Effector memory CD4-positive, alpha-beta T cell (primary cell): ENCODE data around the gene UBXN10.

Experiments used
- DNase-seq, 3 donors: peaks; one replicate each; pipeline ENCODE4 v3.0.0-alpha.2; 2020
- H3K27ac ChIP-seq: 2 replicates; pipeline ENCODE4 v1.7.0; 2013; ENCODE audit warnings: mild to moderate bottlenecking, low read length, moderate library complexity; ENCODE audit not compliant: insufficient read depth, poor library complexity, severe bottlenecking
- H3K27me3 ChIP-seq: replicated peaks from 2 replicates; pipeline ENCODE4 v1.7.0; 2013; ENCODE audit warnings: mild to moderate bottlenecking, low read length; ENCODE audit not compliant: insufficient read depth, control insufficient read depth, poor library complexity, severe bottlenecking
- H3K36me3 ChIP-seq: 2 replicates; pipeline ENCODE4 v1.7.0; 2013; ENCODE audit warnings: mild to moderate bottlenecking, low read length, moderate library complexity; ENCODE audit not compliant: control insufficient read depth, insufficient read depth
- H3K4me1 ChIP-seq: 2 replicates; pipeline ENCODE4 v1.7.0; 2013; ENCODE audit warnings: low read length, mild to moderate bottlenecking; ENCODE audit not compliant: control insufficient read depth, insufficient read depth, poor library complexity, severe bottlenecking
- H3K4me3 ChIP-seq: 2 replicates; pipeline ENCODE4 v1.7.0; 2013; ENCODE audit warnings: low read length, low read depth, mild to moderate bottlenecking; ENCODE audit not compliant: insufficient read depth, poor library complexity, severe bottlenecking
- H3K9me3 ChIP-seq: 2 replicates; pipeline ENCODE4 v1.7.0; 2013; ENCODE audit warnings: mild to moderate bottlenecking, low read length, moderate library complexity; ENCODE audit not compliant: control insufficient read depth

UBXN10 gene

GRCh38 chr1:20233394-20233793 lies 47.5 kb downstream of the UBXN10 start:
- H3K9me3 ChIP-seq, result no peaks in the 10 kb centered on the region
- no peaks in the 10 kb centered on the region for H3K4me1 ChIP-seq
- DNase-seq, result no peak
- H3K4me3 ChIP-seq, result no peak overlapping the region
- H3K27ac ChIP-seq, result no peak overlapping the region
- peaks cover 6% of the 10 kb centered on the region for H3K27me3 ChIP-seq
- no peaks in the 10 kb centered on the region for H3K36me3 ChIP-seq

- no peaks in the 10 kb centered on the region for H3K9me3 ChIP-seq
- no peak overlapping the region for H3K27ac ChIP-seq
- no peaks in the 10 kb centered on the region for H3K36me3 ChIP-seq
- no peaks in the 10 kb centered on the region for H3K4me1 ChIP-seq
- no peak for DNase-seq
- peaks cover 6% of the 10 kb centered on the region for H3K27me3 ChIP-seq
- no peak overlapping the region for H3K4me3 ChIP-seq
Observed at GRCh38 chr1:20233866-20234265, 48.0 kb downstream of the UBXN10 start.

GRCh38 chr1:20234788-20235535 lies 49.1 kb downstream of the UBXN10 start:
- peaks cover 6% of the 10 kb centered on the region for H3K27me3 ChIP-seq
- no peak overlapping the region for H3K27ac ChIP-seq
- no peaks in the 10 kb centered on the region for H3K4me1 ChIP-seq
- H3K9me3 ChIP-seq, result no peaks in the 10 kb centered on the region
- no peak overlapping the region for H3K4me3 ChIP-seq
- H3K36me3 ChIP-seq, result no peaks in the 10 kb centered on the region
- DNase-seq, result no peak

GRCh38 chr1:20237646-20238045 lies 51.8 kb downstream of the UBXN10 start:
- no peaks in the 10 kb centered on the region for H3K4me1 ChIP-seq
- peaks cover 6% of the 10 kb centered on the region for H3K27me3 ChIP-seq
- no peak for DNase-seq
- no peaks in the 10 kb centered on the region for H3K9me3 ChIP-seq
- H3K27ac ChIP-seq, result no peak overlapping the region
- H3K36me3 ChIP-seq, result no peaks in the 10 kb centered on the region
- no peak overlapping the region for H3K4me3 ChIP-seq

GRCh38 chr1:20240012-20240411 lies 54.1 kb downstream of the UBXN10 start:
- H3K9me3 ChIP-seq, result no peaks in the 10 kb centered on the region
- H3K27me3 ChIP-seq, result no peaks in the 10 kb centered on the region
- DNase-seq, result no peak
- no peaks in the 10 kb centered on the region for H3K4me1 ChIP-seq
- H3K4me3 ChIP-seq, result no peak overlapping the region
- H3K36me3 ChIP-seq, result no peaks in the 10 kb centered on the region
- H3K27ac ChIP-seq, result no peak overlapping the region

GRCh38 chr1:20242890-20243479 lies 57.1 kb downstream of the UBXN10 start:
- Histone ChIP-seq H3K27me3 (no peaks in the 10 kb centered on the region), H3K4me1 (no peaks in the 10 kb centered on the region), H3K9me3 (no peaks in the 10 kb centered on the region), H3K36me3 (no peaks in the 10 kb centered on the region), H3K27ac (no peak overlapping the region), H3K4me3 (no peak overlapping the region)
- no peak for DNase-seq
